Breast epithelium (tissue), 4 donors: ENCODE results near the gene PITPNM3. TPM values are rescaled to one million over a fixed set of nuclear protein-coding genes. Genes with fewer than 3 reads are reported as not detected.

Experiments used
- DNase-seq, 2 donors: peaks; one replicate each; pipeline ENCODE4 v3.0.0-alpha.2; 2019; ENCODE audit warnings: low spot score in 2 of 2
- H3K27ac ChIP-seq, 2 donors: fragments of 200-600 bp; sonication (generic) in 1 of 2; one replicate each; pipeline ENCODE4 v1.5.1; 2016 to 2019; ENCODE audit warnings: mild to moderate bottlenecking in 1 of 2
- H3K27me3 ChIP-seq, 2 donors: fragments of 200-600 bp; sonication (generic) in 1 of 2; one replicate each; pipeline versions ENCODE4 v1.5.1 to v1.6.0; 2017 to 2019; ENCODE audit warnings: control low read depth in 1 of 2, mild to moderate bottlenecking in 1 of 2
- H3K36me3 ChIP-seq: fragments of 200-600 bp; one replicate; pipeline ENCODE4 v1.5.1; 2019
- H3K4me1 ChIP-seq, 2 donors: fragments of 200-600 bp; sonication (generic); one replicate each; pipeline ENCODE4 v1.5.1; 2016 to 2019; ENCODE audit warnings: control low read depth in 1 of 2
- H3K4me3 ChIP-seq, 3 donors: fragments of 200-600 bp; sonication (generic); 1 replicate in 2 of 3; 2 replicates in 1 of 3; pipeline ENCODE4 v1.5.1; 2016 to 2019; ENCODE audit warnings: mild to moderate bottlenecking in 3 of 3, moderate library complexity in 2 of 3
- H3K9me3 ChIP-seq, 2 donors: fragments of 200-600 bp; sonication (generic) in 1 of 2; one replicate each; pipeline ENCODE4 v1.5.1; 2016 to 2019; ENCODE audit warnings: control low read depth in 1 of 2
- CTCF ChIP-seq, 3 donors: fragments of 450-650 bp; IDR thresholded peaks; one replicate each; pipeline ENCODE4 v1.5.1; 2016 to 2017; ENCODE audit warnings: antibody characterized with exemption in 3 of 3, mild to moderate bottlenecking in 3 of 3, moderate library complexity in 3 of 3
- POLR2A ChIP-seq: fragments of 450-650 bp; IDR thresholded peaks from one replicate; pipeline ENCODE4 v1.6.1; 2016; ENCODE audit warnings: antibody characterized with exemption, mild to moderate bottlenecking, moderate library complexity
- POLR2AphosphoS5 ChIP-seq, 3 donors: sonication (generic); formaldehyde crosslinking; IDR thresholded peaks; one replicate each; pipeline ENCODE4 v1.6.1; 2017; ENCODE audit warnings: antibody characterized with exemption in 3 of 3
- intact Hi-C: fragments of 100-400 bp; cut with DNase I; formaldehyde crosslinking; loops from one replicate; pipeline ENCODE4 v1.15.1; 2023; ENCODE audit warnings: low total_unique reads
- total RNA-seq, 3 donors: library from RNA; depleted of rRNA; stranded (reverse); fragments of >200 nt; gene quantifications; one replicate each; pipeline ENCODE4 v1.1.0, GENCODE V29; 2016

Gene PITPNM3
- total RNA-seq, 3 donors from 2014 or later = 1.6 to 1.8 (median 1.6) TPM

DNA sequence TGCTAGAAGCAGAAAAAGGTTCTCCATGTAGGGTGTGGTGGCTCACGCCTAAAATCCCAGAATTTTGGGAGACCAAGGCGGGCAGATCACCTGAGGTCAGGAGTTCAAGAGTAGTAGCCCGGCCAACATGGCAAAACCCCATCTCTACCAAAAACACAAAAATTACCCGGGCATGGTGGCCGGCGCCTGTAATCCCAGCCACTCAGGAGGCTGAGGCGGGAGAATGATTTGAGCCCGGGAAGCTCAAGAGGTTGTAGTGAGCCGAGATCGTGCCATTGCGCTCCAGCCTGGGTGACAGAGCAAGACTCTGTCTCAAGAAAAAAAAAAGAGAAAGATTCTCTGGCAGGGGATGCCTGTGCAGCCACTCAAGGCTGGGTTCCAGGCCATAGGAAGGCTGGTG lies 54.2 kb downstream of the PITPNM3 start:
- intact Hi-C loops = no loop called here
- H3K27ac ChIP-seq = no peak overlapping the region
- H3K36me3 ChIP-seq = no peaks in the 10 kb centered on the region
- H3K4me1 ChIP-seq = no peaks in the 10 kb centered on the region
- no peaks in the 10 kb centered on the region for H3K27me3 ChIP-seq
- no peaks in the 10 kb centered on the region for H3K9me3 ChIP-seq
- TF ChIP-seq POLR2AphosphoS5 (IDR thresholded peaks at IDR 0.05) (no peak), POLR2A (no peak), CTCF (IDR thresholded peaks at IDR 0.05) (no peak)
- no peak for DNase-seq
- no peak overlapping the region for H3K4me3 ChIP-seq

DNA sequence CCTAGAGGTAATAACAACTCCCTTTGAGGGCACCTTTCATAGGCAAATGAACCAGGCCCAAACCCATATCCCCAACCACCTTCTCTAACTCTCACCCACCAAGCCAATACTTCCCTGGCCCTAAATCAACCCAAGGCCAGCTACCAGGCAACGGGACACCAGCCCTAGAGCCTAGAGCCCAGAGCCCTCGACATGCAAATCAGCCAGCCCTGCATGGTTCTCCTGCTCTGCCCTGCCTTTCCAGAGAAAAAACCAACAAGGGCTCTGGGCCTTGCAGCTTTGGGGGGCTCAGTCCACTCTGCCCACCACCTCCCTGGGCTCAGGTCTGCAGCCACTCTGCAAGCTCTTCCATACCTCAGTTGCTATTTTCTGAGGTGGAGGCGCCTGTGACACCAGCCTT lies 55.0 kb downstream of the PITPNM3 start:
- Histone ChIP-seq H3K27ac (no peak overlapping the region), H3K9me3 (no peaks in the 10 kb centered on the region), H3K4me1 (no peaks in the 10 kb centered on the region), H3K4me3 (no peak overlapping the region), H3K27me3 (no peaks in the 10 kb centered on the region), H3K36me3 (no peaks in the 10 kb centered on the region)
- no peak for TF ChIP-seq POLR2A
- no peak for TF ChIP-seq POLR2AphosphoS5 (IDR thresholded peaks at IDR 0.05)
- no peak for TF ChIP-seq CTCF (IDR thresholded peaks at IDR 0.05)
- intact Hi-C loops = no loop called here
- no peak for DNase-seq

DNA sequence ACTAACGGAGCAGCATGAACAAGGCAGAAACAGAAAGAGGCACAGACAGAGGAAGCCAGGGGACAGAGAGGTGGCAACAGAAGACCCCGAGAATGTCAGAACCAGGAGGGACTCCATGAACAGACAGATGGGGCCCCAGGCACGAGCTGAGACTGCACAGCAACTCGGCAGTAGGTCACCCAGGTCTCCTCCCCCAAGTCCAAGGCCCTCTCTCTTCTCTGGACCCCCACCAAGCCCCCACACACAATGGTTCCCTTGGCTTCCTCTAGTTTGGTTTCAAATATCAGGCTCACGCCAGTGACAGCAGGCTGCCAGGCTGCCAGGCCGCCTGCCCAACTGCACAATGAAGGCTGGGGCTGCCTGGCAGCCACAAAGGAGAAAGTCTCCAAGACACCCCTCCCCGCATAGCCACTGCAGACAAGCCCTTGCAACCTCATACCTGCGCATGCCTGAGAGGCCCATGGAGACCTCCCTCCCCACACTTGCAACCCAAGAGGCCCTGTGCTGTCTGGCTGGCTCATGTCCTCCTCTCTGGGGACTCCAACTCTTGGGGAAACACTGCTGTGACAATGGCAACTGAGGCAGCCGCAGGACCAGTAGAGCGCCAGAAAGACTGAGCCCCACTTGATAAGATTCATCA lies 57.3 kb downstream of the PITPNM3 start:
- DNase-seq = peak in 1 of 2 donors; percentile 15
- Histone ChIP-seq H3K4me1 (no peaks in the 10 kb centered on the region), H3K27me3 (no peaks in the 10 kb centered on the region), H3K9me3 (no peaks in the 10 kb centered on the region), H3K4me3 (no peak overlapping the region), H3K36me3 (no peaks in the 10 kb centered on the region), H3K27ac (no peak overlapping the region)
- TF ChIP-seq POLR2AphosphoS5 (IDR thresholded peaks at IDR 0.05) (no peak), CTCF (IDR thresholded peaks at IDR 0.05) (no peak)
- intact Hi-C loops = no loop called here

GRCh38 chr17:6498356-6498755 lies 58.0 kb downstream of the PITPNM3 start:
- Histone ChIP-seq H3K4me1 (no peaks in the 10 kb centered on the region), H3K27me3 (no peaks in the 10 kb centered on the region), H3K27ac (no peak overlapping the region), H3K4me3 (no peak overlapping the region), H3K9me3 (no peaks in the 10 kb centered on the region), H3K36me3 (no peaks in the 10 kb centered on the region)
- TF ChIP-seq POLR2AphosphoS5 (IDR thresholded peaks at IDR 0.05) = no peak
- TF ChIP-seq CTCF (IDR thresholded peaks at IDR 0.05) = no peak
- TF ChIP-seq POLR2A = no peak
- peak in 1 of 2 donors; percentile 3 for DNase-seq
- intact Hi-C loops = no loop called here

- no peaks in the 10 kb centered on the region for H3K27me3 ChIP-seq
- DNase-seq = peak in 1 of 2 donors; percentile 44
- no peaks in the 10 kb centered on the region for H3K4me1 ChIP-seq
- no peaks in the 10 kb centered on the region for H3K36me3 ChIP-seq
- intact Hi-C loops = no loop called here
- H3K4me3 ChIP-seq = no peak overlapping the region
- no peak overlapping the region for H3K27ac ChIP-seq
- no peak for TF ChIP-seq CTCF (IDR thresholded peaks at IDR 0.05)
- TF ChIP-seq POLR2A = no peak
- no peaks in the 10 kb centered on the region for H3K9me3 ChIP-seq
These were observed 58.7 kb downstream of the PITPNM3 start for GRCh38 chr17:6497496-6498221.
